ENCODE results near the gene SECTM1. TPM values are rescaled to one million over a fixed set of nuclear protein-coding genes. Genes with fewer than 3 reads are reported as not detected.

SECTM1 gene
- total RNA-seq, 1 donor from 2014 or later: not detected

GRCh38 chr17:82309656-82310570 lies 23.7 kb downstream of the SECTM1 start:
- DNase-seq (ENCODE audit: low read depth, low spot score): no peak
- Mint-ChIP-seq H3K36me3 (ENCODE audit: low read depth) (no peaks in the 10 kb centered on the region), H3K27me3 (ENCODE audit: low read depth) (peaks cover 24% of the 10 kb centered on the region), H3K27ac (ENCODE audit: unreplicated experiment) (no peak overlapping the region), H3K4me1 (no peaks in the 10 kb centered on the region), H3K9me3 (no peaks in the 10 kb centered on the region), H3K4me3 (no peak overlapping the region)
- TF ChIP-seq CTCF (conservative IDR thresholded peaks at IDR 0.05): no peak

- no peak for TF ChIP-seq CTCF (conservative IDR thresholded peaks at IDR 0.05)
Observed at GRCh38 chr17:82305727-82306300, 27.8 kb downstream of the SECTM1 start.

GRCh38 chr17:82304826-82305726 lies 28.5 kb downstream of the SECTM1 start:
- no peak for TF ChIP-seq CTCF (conservative IDR thresholded peaks at IDR 0.05)
- Mint-ChIP-seq H3K9me3 (no peaks in the 10 kb centered on the region), H3K4me3 (no peak overlapping the region), H3K4me1 (peaks cover under 1% of the 10 kb centered on the region), H3K27me3 (ENCODE audit: low read depth) (peaks cover 16% of the 10 kb centered on the region), H3K36me3 (ENCODE audit: low read depth) (no peaks in the 10 kb centered on the region), H3K27ac (ENCODE audit: unreplicated experiment) (peak overlapping the region; percentile 19)
- DNase-seq (ENCODE audit: low read depth, low spot score): no peak

More at GRCh38 chr17:82305727-82306300, 27.8 kb downstream of the SECTM1 start:
- H3K9me3 Mint-ChIP-seq: no peaks in the 10 kb centered on the region
- no peak for DNase-seq (ENCODE audit: low read depth, low spot score)
- no peaks in the 10 kb centered on the region for H3K36me3 Mint-ChIP-seq (ENCODE audit: low read depth)
- no peaks in the 10 kb centered on the region for H3K4me1 Mint-ChIP-seq
- H3K27me3 Mint-ChIP-seq (ENCODE audit: low read depth): peaks cover 21% of the 10 kb centered on the region
- no peak overlapping the region for H3K4me3 Mint-ChIP-seq
- H3K27ac Mint-ChIP-seq (ENCODE audit: unreplicated experiment): peak overlapping the region; percentile 19

- no peak for DNase-seq (ENCODE audit: low read depth, low spot score)
- H3K27me3 Mint-ChIP-seq (ENCODE audit: low read depth): peaks cover 15% of the 10 kb centered on the region
- no peaks in the 10 kb centered on the region for H3K36me3 Mint-ChIP-seq (ENCODE audit: low read depth)
- H3K27ac Mint-ChIP-seq (ENCODE audit: unreplicated experiment): no peak overlapping the region
- no peak overlapping the region for H3K4me3 Mint-ChIP-seq
- peaks cover 3% of the 10 kb centered on the region for H3K4me1 Mint-ChIP-seq
- no peak for TF ChIP-seq CTCF (conservative IDR thresholded peaks at IDR 0.05)
- no peaks in the 10 kb centered on the region for H3K9me3 Mint-ChIP-seq
Observed at GRCh38 chr17:82303944-82304808, 29.4 kb downstream of the SECTM1 start.
